Fibroblast of lung (primary cell): ENCODE results near the gene TBPL1.

Source experiments
- EZH2 ChIP-seq: IDR thresholded peaks from 2 replicates; pipeline ENCODE4 v1.5.1; 2012; ENCODE audit warnings: low read length, control low read depth, mild to moderate bottlenecking; ENCODE audit errors: missing control alignments
- TF ChIP-seq, protein P1 (sequence below), 2 donors: IDR thresholded peaks in 1 of 2; conservative IDR thresholded peaks in 1 of 2; 1 replicate in 1 of 2; 2 replicates in 1 of 2; pipeline ENCODE4 v1.5.1; 2011 to 2012; ENCODE audit warnings: low read length in 2 of 2, control low read depth in 1 of 2, inconsistent platforms in 1 of 2, low read depth in 1 of 2, mild to moderate bottlenecking in 1 of 2

DNA sequence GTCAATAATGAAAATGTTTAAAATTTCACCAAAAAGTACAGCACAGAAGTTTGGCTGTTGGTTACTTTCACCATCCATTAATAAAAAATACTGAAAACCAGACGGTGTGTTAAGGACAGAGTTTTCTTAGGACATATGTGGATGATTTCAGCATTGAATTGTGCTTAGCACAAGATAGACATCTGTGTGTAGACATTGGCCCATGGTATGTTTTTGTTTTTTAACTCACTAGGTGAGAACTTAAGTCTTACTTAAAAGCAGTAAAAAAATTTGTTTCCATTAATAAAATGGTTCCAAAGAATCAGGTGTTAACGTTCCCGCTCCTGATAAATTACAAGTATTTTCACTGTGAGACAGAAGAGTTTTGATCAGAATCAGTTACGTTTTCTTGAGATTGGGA lies 4.2 kb downstream of the TBPL1 start:
- TF ChIP-seq EZH2: no peak
- TF ChIP-seq, protein P1, sequence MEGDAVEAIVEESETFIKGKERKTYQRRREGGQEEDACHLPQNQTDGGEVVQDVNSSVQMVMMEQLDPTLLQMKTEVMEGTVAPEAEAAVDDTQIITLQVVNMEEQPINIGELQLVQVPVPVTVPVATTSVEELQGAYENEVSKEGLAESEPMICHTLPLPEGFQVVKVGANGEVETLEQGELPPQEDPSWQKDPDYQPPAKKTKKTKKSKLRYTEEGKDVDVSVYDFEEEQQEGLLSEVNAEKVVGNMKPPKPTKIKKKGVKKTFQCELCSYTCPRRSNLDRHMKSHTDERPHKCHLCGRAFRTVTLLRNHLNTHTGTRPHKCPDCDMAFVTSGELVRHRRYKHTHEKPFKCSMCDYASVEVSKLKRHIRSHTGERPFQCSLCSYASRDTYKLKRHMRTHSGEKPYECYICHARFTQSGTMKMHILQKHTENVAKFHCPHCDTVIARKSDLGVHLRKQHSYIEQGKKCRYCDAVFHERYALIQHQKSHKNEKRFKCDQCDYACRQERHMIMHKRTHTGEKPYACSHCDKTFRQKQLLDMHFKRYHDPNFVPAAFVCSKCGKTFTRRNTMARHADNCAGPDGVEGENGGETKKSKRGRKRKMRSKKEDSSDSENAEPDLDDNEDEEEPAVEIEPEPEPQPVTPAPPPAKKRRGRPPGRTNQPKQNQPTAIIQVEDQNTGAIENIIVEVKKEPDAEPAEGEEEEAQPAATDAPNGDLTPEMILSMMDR (conservative IDR thresholded peaks at IDR 0.05 in 1 of 2, IDR thresholded peaks at IDR 0.05 in 1 of 2; ENCODE audit: low read depth in 1 of 2, low read length in 2 of 2): no peak
